ENCODE measurements around the gene ENOX1.

DNA sequence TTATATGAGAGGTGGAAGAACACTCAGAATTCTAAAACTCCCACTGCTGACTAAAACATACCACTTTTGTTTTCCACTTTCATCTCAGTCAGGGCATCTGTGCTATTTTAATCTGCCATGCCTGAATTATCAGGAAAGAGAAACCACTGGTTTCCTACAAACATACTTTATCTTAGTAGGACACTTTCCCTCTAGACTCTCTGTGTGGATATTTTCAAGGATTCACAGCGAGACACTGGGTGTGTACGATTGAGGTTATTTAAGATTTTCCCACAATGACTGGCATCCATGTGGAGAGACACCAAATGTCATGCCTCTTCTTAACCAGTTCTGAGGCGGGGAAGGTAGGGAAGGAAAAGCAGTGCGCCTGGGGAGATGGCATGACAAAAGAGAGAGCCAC is 212.2 kb downstream of the ENOX1 start:
- TF ChIP-seq CTCF (IDR thresholded peaks at IDR 0.05) (no peak), ZFX (IDR thresholded peaks at IDR 0.05; ENCODE audit: borderline replicate concordance) (no peak)
